HG03520 (cell line): ENCODE data around the gene PLBD1.

Experiments used
- ATAC-seq: cut with Tn5 transposase; IDR thresholded peaks from one replicate; pipeline ENCODE4 v1.9.1; 2021; ENCODE audit warnings: mild to moderate bottlenecking, moderate library complexity; ENCODE audit not compliant: unreplicated experiment

The PLBD1 gene

DNA sequence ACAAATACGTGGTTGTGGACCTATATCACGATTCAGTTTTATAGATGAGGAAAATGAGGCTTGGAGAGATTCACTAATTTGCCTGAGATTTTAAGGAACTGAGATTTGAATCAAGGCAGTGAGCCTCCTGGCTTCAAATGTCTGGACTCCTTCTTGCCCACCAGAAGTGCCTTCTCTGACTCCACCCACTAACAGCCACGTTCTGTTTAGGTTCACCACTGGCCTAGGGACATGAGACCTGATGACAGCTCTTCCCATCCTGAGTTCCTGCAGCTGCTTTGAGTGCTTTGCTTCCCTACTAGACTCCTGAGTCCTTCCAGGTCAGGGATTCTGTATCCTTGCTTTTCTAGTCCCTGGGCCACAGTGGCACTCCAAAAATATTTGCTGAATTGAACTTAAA is 57.1 kb downstream of the PLBD1 start:
- no peak for ATAC-seq

DNA sequence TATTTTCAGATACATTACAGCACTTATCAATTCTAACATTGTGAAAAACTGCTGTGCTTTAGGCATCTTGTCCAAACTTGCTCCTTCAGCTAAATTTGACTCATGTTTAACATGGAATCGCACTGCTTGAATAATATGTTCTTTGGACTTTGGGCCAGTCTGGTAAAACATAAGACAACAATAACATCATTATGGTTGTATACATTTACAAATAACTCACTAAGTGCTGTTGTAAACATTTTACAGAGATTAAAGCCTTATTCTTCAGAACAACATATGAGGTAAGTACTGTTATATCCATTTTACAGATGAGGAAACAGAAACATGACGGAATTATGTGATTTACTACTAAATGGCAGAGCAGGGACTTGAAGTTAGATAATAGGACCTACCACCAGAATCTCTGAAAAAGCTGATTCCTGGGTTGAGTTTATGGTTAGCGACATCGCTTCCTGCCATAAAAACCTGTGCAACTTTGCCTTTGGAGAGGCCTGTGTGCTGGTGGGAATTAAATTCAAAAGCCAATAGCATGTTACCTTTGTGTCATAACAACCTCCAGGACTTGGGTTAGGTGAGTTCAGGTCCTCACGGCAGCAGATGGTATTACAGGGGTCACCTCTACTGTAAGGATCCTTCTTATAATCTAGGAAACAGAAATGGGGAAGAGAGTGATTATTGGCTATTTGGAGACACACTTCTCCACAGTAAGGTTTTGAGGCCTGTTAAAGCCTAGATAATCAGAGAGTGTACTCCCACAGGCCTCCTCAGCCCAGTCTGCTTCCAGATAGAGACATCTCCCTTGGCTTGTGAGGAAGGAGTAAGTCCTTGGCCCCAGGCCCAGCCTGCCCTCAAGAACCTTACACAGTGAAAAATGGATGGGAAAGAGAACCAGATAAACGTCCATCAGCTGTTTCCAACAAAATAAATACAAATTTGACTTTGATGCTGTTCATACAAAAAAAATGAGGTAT is 61.8 kb downstream of the PLBD1 start:
- ATAC-seq = no peak

DNA sequence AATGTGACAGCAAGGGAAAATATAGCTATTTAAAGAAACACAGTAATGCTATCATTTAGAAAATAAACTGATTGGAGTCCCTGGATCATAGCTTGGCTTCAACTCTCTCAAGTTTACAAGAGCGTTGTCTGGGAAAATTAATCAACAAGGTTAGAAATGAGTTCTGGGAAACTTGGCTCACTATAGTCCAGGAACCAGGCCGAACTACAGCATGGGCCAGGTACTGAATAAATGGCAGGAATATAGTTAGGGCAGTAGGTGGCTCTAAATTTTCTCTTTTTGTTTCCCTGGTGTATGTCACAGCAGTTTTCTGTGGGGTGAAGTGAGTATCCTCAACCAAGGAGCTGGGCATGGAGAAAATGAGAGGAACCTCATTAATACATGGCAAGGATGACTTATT is 72.4 kb downstream of the PLBD1 start:
- ATAC-seq = no peak

DNA sequence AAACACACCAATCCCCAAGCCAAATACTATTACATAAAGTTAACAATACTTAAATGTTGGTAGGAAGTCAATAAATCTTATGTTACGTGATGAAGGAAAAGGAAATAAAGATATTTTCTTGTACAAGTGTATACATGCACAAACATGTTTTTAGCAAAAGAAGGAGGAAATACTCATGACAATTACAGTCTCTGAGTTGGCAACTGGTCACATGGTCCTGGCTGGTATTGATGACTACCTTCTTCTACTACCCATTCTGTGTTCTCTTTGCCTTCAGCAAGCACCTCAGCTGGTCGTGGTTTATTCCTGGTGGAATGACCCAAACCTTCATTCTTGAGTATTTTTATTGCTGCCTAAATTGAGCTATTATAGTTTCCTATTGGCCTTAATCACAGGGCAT is 84.8 kb downstream of the PLBD1 start:
- ATAC-seq = no peak

DNA sequence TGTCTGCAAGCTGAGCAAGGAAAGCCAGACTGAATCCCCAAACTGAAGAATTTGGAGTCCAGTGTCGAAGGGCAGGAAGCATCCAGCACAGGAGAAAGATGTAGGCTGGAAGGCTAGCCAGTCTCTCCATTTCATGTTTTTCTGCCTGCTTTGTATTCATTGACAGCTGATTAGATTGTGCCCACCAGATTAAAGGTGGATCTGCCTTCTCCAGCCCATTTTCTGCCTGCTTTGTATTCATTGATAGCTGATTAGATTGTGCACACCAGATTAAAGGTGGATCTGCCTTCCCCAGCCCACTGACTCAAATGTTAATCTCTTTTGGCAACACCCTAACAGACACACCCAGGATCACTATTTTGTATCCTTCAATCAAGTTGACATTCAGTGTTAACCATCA is 85.3 kb downstream of the PLBD1 start:
- no peak for ATAC-seq

DNA sequence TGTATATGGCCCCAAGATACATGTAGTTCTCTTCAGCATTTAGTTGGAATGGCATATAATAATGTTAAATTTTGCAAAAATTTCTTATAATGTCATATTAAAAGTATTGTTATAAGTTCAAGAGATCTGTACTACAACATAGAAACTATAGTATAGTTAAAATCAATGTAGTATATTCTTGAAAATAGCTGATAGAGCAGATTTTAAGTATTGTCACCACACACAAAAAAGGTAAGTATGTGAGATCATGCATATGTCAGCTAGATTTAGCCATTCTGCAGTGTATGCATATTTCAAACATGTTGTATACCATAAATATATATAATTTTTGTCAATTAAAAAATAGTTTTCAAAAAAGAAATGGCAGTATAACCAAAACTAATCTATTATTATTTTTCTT is 86.5 kb downstream of the PLBD1 start:
- ATAC-seq = no peak

DNA sequence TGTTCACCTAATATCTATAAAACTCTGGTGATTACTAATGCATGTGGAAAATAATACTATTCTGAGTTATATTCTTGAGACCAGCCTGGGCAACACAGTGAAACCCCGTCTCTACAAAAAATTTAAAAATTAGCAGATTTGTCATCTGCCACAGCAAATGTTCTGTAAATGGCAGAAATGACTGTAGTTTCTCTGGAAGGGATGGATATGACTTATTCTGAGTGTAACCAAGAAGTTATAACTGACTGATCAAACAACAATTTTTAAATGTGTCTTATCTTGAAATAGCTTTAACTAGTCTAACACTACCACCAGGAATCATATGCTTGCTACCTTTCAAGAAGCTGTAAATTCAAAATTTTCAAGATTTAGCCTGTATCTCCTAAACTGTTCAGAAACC is 88.7 kb downstream of the PLBD1 start:
- ATAC-seq = no peak

DNA sequence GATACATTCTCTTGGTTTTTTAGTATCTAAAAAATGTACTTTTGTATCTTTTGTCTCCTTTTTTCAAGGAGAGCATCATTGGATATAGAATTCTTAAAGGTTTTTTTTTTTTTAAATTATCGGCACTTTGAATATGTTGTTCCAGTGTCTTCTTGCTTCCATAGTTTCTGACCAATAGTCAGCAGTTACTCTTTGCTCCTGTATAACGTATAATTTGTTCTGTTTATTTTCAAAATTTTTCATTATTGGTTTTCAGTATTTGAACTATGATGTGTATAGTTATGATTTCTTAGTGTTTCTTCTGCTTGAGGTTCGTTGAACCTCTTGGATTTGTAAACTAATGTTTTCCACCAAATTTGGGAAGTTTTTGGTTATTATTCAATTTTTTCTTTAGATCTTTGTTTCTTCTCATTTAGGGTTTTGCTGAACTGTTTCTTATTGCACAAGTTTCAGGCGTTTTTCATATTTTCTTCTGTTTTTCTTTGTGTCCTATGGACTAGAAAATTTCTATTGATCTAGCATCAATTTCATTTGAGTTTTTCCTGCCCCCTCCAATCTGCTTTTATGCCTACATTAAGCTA is 93.9 kb downstream of the PLBD1 start:
- ATAC-seq = no peak

DNA sequence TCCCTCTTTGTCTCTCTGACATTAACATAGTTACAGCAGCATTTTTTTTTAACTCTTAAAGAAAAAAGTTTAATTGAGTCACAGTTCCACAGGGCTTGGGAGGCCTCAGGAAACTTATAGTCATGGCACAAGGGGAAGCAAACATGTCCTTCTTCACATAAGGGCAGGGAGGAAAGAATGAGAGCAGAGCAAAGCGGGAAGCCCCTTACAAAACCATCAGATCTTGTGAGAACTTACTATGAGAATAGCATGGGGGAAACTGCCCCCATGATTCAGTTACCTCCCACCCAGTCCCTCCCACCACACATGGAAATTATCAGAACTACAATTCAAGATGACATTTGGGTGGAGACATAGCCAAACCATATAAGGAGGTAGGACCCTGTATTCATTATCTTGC is 96.2 kb downstream of the PLBD1 start:
- no peak for ATAC-seq

DNA sequence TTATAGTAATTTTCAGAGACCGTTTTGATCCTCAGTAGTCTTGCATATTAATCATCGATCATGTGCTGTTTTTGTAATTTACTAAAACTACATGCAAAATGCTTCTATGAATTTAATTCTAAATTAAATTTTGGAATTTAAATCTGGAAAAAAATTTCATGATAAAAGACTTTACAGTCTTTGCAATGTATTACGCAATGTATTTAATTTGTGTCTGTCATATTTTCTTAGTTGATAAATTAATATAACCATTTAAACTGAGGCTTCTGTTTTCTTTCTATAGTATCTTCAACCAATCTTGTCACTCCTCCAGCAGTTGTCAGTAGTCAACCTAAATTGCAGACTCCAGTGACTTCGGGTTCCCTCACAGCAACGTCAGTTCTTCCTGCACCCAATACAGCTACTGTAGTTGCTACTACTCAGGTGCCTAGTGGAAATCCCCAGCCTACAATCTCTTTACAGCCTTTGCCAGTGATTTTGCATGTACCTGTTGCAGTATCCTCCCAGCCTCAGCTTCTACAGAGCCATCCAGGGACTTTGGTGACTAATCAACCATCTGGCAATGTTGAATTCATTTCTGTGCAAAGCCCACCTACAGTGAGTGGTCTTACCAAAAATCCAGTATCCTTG is 107.4 kb downstream of the PLBD1 start:
- no peak for ATAC-seq

DNA sequence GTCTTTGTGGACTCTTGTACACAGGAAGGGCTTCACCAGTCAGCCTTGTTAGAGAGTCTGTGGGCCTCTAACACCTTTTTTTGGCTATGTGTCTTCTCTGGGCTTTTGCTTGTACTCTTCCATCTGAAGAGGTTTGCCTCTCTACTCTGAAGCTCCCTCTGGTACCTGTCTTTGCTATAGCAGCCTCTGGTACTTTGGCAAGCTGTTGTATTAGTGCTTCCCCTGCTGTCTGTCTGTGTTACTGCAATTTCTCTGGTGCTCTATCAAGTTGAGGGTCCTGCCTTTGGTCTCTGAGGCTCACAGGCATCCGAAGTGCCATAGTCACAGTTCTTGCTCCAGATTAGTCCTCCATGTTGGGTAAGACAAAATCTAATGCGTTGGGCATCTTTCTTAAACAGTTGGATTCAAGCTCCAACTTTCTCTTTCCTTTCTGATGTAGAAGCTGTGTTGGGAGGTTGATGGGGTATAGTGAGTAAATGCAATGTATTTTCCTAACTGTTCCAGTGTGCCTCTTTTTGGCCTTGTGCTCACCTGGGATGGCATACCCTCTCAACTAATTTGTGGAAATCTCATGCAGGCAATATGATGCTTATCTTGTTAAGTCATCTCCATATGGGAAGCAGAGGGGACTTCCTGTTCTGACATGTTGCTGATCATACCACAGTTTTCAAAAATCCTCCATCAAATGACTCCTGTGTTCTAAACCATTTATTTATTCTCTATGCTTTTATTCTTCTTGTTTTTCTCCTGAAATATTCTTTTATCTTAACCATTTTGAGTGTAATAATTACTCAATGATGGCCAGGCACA is 113.4 kb downstream of the PLBD1 start:
- ATAC-seq = no peak
